Ovary (tissue), 3 donors: ENCODE results near the gene LMTK2.

ENCODE experiments used
- EP300 ChIP-seq: sonication (generic); formaldehyde crosslinking; IDR thresholded peaks from one replicate; pipeline ENCODE4 v1.6.1; 2017; ENCODE audit warnings: antibody characterized with exemption
- POLR2A ChIP-seq: fragments of 450-650 bp; IDR thresholded peaks from one replicate; pipeline ENCODE4 v1.6.1; 2017; ENCODE audit warnings: antibody characterized with exemption, mild to moderate bottlenecking, moderate library complexity
- TF ChIP-seq, protein P1 (sequence below), 3 donors: fragments of 450-650 bp in 2 of 3; fragments of 200-600 bp in 1 of 3; IDR thresholded peaks; one replicate each; pipeline versions ENCODE4 v1.5.1 to v1.8.0; 2016 to 2022; ENCODE audit warnings: antibody characterized with exemption in 3 of 3, mild to moderate bottlenecking in 1 of 3
- donor health status: DM: no; HTN: no; CAD: no.

DNA sequence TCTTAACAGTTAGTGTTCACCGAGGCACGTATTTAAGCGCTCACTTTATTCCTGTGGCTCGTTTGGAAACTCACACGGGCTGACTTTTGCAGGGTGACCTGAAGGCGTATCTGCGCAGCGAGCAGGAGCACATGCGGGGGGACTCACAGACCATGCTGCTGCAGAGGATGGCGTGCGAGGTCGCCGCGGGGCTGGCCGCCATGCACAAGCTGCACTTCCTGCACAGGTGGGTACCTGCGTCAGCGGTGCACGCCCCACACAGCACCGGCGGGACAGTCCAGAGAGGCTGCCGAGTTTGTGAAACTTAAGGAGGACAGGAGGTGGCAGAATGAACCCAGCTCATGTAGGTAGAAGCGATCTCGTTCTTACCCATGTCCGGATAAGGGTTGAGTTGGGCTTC lies 64.8 kb downstream of the LMTK2 start:
- TF ChIP-seq POLR2A (no peak), EP300 (no peak)
- TF ChIP-seq, protein P1, sequence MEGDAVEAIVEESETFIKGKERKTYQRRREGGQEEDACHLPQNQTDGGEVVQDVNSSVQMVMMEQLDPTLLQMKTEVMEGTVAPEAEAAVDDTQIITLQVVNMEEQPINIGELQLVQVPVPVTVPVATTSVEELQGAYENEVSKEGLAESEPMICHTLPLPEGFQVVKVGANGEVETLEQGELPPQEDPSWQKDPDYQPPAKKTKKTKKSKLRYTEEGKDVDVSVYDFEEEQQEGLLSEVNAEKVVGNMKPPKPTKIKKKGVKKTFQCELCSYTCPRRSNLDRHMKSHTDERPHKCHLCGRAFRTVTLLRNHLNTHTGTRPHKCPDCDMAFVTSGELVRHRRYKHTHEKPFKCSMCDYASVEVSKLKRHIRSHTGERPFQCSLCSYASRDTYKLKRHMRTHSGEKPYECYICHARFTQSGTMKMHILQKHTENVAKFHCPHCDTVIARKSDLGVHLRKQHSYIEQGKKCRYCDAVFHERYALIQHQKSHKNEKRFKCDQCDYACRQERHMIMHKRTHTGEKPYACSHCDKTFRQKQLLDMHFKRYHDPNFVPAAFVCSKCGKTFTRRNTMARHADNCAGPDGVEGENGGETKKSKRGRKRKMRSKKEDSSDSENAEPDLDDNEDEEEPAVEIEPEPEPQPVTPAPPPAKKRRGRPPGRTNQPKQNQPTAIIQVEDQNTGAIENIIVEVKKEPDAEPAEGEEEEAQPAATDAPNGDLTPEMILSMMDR (IDR thresholded peaks at IDR 0.05), result no peak
